HG02571 (cell line): ENCODE results near the gene YIPF7.

ENCODE experiments used
- ATAC-seq: cut with Tn5 transposase; IDR thresholded peaks from one replicate; pipeline ENCODE4 v1.9.1; 2021; ENCODE audit warnings: mild to moderate bottlenecking, moderate library complexity; ENCODE audit not compliant: unreplicated experiment

The YIPF7 gene

DNA sequence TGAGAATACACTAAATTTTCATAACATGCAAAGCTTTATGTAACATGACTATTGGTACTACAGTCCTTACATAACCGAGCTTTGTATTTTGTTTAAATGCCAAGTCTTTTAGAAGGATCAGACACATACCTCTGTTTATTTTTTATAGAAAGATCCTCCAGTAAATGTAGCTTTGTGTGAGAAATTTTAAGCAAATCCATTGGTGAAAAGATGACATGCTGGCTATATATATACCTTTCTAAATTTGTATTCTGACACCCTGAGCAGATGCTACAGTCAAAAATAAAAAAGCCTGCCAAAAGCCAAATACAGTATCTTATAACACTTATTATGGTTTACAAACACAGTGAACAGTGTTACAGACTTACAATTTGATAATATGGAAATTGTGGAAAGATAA lies at the start of gene YIPF7:
YIPF7 (minus strand) TSS at position 201 of the 400 bp plus-strand sequence. CDS start 1,525 bp downstream, outside the sequence.
- ATAC-seq: no peak

DNA sequence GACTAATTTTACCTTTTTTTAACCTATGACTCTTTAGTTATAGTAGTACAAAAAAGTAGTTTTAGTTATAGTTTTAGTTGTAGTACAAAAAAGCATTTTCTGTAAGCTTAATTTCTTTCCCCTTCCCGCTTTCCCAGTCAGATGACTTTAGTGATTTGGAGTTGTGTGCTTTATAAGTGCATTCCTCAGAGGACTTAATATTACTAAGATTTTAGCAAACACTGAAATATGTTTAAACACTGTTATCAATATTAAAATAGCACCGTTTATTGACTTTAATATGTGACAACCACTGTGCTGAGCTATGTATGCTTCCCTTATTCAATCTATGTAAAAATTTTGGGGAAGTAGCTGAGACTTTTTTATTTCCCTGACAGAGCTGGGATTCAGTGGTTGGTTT lies 49.6 kb upstream of the YIPF7 start:
- ATAC-seq: no peak

DNA sequence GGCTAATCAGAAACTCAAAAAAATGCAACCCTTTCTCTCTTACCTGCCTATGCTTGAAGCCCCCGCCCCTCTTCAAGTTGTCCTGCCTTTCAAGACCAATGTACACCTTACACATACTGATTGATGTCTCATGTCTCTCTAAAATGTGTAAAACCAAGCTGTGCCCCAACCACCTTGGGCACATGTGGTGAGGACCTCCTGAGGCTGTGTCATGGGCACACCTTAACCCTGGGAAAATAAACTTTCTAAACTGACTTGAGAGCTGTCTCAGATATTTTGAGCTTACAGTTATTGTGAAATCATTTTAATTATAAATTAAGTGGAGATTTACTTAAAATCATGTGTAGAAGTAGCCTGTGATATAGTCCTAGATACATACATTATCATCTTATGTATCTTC lies 49.0 kb upstream of the YIPF7 start:
- no peak for ATAC-seq

DNA sequence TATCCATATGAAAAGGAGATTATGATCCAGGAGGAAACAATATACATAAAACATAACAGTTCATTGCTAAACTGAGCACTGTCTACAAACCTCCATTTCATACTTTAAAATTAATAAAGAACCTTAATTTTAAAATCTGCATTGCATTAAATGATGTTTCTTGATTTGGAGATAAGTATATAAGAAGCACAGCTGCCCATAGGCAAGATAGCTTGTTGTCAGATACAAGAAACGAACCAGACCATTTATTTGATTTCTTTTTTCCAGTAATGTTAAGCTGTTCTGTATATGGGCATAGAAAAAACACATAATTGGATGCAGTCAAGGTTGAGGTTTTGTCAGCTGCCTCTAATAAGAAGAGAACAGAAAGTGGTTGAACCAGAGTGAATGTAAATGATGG lies 33.2 kb upstream of the YIPF7 start:
- ATAC-seq: no peak

DNA sequence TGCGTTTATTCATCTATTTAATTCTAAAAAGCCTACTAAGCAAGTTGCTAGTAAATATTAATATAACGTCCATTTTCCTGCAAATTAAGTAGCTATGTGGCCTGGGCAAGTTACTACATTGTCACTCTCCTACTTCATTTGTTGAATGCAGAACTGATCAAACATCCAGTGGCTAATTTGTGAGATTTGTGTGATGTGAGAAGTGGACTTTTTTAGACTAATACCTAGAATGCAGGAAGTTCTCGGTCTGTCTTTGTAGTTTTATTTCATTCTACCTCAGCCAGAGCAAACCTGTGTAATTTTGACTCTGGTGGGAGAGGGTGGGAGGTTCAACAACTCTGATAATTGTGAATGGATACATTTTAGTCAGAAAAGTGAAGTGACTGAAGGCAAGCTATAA lies 27.6 kb upstream of the YIPF7 start:
- no peak for ATAC-seq

DNA sequence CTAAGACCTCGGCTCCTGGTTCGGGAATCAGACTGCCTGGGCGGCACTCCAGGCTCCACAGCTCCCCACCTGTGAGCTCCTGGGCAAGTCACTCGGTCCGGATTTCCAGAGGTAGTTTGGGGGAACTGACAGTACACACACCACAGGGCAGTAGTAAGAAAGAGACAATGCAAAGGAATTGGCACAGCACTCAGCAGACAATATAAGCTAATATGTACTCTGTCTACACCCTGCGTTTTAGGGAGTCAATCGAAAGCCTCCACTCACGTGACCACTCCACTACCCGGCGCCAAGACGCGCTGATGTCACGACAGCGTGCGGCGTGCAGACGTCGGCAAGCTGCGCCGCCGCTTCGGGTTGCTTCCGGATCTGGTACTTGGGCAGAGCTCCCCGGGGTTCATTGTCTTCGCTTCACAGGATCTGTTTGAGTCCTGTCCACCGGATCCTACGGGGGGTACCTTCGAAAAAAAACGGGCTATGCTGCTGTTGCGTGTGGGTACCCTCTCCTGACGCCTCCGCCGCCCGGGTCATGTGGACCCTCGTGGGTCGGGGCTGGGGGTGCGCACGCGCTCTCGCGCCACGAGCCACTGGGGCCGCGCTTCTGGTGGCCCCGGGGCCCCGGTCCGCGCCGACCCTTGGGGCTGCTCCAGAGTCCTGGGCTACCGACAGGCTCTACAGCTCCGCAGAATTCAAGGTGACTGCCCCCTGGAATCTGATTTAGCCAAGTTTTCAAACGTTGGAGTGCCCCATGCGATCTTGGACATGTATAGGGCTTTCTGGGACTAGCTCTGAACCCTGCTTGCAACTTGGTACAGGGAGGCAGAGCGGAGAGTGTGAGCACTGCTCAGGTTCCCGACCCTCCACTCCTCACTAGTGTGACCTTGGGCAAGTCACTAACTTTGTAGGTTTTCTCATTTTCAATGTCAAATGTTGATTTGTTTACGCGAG lies 26.9 kb upstream of the YIPF7 start, which contains the start of gene GUF1:
GUF1 (plus strand) TSS at position 327 of the 948 bp plus-strand sequence; CDS start at position 530, 203 bp downstream.
- peak; percentile 97 for ATAC-seq

DNA sequence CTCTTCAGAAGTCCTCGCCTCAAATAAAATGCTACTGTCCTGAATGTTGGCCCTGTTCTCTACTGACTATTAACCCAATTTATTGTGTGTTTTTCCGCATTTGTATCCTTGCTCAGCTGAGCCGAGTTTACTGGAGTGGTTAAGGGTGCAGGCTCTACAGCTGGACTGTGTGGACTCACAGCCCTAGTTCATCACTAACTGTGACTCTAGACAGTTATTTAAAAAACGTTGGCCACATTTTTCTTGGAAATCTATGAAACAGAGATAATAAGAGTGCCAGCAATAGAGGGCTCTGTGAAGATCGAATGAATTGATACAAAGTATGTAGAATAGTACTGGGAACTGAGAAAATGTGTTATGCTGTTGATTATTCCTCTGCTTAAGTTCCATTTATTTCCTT lies 23.9 kb upstream of the YIPF7 start:
- ATAC-seq: no peak

DNA sequence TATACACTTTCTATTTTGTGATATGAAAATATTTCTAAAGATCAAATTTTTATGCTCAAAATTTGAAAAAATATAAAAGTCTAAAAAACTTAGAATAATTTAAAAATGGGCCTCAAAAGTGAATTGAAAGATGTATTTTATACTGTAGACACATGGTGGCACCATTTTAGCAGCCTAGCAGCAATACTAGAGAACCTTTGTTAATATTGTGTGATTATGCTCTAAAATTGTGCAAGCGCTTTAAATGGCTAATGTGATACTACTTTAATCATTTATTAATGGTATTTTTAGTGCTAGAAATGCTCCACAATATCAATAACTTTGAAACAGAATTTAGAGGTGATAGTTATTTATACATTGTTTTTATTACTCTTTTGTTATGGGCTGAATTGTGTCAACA lies 23.0 kb upstream of the YIPF7 start:
- no peak for ATAC-seq

DNA sequence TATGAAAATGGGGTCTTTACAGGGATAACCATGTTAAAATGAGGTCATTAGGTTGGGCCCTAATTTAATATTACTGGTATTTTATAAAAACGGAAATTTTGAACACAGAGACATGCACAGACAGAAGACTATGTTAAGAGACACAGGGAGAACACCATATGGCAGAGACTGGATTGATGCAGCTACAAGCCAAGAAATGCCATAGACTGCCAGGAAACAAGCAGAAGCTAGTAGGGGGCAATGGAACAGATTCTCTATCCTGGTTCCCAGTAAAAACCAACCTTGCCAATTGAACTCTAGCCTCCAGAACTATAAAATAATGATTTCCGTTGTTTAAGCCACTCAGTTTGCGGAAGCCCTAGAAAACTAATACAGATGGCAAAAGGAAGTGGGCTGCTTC lies 20.2 kb upstream of the YIPF7 start:
- ATAC-seq: no peak

DNA sequence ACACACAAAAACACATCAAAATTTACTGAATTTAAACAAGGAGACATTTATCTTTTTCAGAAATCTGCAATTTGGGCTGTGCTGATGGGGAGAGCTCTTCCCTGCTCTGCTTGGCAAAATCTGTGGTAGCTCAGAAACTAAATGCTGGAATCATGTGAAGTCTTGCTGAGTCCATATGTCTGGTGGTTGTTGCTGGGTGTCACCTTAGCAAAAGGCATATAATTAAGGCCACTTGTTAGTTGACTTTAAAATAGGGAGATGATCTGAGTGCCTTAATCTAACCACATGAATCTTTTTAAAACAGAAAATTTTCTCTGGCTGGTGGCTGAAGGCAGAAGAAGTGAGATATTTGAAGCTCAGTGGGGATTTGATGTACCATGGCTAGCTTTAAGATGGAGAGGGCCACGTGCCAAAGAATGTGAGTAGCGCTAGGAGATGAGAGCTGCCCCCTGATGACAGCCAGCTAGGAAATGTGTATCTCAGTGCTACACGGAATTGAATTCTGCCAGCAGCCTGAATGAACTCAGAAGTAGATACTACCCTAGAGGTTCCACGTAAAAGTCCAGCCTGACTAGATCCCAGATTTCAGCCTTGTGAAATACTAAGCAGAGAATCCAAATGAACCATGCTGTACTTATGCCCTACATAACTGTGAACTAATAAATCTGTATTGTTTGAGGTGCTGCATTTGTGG lies 19.2 kb upstream of the YIPF7 start:
- ATAC-seq: no peak

DNA sequence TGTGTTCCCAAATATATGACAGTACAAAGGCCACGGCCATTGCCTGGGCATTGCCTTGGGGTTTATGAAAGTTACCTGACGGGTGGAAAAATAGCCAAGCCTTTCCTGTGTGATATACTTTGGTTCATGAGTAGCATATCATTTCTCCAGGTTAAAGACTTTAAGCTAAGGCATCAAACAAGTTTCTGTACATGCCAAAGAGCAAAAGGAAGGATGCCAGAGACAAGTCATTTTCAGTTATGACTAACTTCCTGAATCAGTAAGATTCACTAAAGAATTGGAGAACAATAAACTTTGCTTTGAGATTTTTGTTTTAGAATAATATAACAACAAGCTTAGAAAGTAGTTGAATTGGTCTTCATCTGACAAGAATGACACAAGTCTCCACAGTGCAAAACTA lies 17.1 kb upstream of the YIPF7 start:
- ATAC-seq: no peak

DNA sequence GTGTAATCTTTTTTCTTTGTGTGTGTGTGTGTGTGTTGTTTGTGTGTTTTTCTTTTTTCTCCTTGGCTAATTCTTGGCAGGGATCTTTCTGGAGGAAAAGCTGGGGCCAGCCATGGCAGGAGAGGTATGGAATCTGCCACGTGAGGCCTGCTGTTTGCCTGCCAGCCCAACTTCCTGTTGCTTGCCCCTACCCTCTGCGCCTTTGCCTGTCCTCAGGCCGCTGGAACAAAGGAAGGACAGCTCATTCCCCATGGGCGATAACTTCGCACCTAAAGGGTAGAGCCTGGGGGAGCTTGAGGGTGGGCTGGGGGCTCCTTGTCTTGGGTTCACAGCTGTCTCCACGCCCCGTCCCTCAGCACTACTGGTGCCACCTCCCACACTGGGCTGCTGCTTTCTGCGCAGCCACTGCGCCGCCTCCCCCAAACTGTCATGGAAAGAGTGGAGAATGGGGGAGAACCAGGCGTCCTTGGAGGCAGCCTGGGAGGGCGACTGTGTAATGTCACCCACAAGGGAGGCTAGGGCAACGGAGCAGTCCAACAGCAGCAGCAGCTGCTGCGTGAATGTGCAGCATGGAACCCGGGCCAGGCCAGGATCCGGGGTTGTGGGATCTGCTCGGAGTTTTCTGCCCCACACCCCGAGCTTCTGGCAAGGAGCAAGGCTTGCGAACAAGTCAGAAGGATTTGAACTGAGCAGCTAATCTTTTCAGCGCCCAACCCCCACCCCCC lies 12.3 kb upstream of the YIPF7 start:
- no peak for ATAC-seq

DNA sequence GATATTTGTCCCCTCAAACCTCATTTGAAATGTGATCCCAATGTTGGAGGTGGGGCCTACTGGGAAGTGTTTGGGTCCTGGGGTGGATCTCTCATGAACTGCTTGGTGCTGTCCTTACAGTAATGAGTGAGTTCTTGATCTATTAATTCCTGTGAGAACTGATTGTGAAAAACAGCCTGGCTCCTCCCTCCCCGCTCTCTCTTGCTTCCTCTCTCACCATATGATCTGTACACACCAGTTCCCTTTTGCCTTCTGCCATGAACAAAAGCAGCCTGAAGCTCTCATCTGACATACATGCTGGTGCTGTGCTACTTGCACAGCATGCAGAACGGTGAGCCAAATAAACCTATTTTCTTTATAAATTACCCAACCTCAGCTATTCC lies 11.2 kb upstream of the YIPF7 start:
- no peak for ATAC-seq

DNA sequence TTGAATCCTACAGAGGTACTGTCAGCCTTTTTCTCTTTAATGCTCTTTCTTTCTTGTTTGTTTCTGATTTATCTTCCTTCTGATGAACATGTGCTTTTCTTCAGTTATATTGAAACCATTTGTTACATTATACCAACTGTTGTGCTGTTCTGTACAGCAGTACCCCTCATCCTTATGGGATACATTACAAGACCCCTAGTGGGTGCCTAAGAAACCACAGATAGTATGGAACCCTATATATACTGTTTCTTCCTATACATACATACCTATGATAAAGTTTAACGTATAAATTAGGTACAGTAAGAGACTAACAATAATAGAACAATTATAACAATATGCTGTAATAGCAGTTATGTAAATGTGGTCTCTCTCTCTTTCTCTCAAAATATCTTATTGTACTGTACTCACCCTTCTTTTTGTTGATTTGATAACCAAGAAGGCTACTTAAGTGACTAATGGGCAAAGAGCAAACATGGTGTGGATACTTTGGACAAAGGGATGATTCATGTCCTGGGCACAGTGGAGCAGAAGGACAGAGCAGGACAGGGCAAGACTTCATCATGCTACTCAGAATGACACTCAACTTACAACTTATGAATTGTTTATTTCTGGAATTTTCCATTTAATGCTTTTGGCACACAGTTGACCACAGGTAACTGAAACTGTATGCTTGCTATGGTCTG lies 10.7 kb upstream of the YIPF7 start:
- no peak for ATAC-seq

DNA sequence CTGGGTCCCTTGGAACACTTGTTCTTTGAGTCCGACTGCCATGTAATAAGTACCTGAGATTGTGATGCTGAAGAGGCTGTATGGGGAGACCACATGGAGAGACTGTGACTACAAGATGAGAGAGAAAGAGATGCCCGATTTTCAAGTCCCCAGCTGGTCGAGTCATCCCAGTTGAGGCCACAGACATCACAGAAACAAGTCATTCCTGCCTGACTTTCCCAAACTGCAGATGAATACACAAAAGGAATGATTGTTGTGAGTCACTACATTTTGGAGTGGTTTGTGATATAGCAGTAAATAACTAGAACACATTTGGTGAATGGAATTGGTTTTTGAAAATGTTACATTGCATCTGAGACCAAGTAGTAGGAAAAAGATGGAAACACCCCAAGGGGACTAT lies 9.0 kb upstream of the YIPF7 start:
- no peak for ATAC-seq

DNA sequence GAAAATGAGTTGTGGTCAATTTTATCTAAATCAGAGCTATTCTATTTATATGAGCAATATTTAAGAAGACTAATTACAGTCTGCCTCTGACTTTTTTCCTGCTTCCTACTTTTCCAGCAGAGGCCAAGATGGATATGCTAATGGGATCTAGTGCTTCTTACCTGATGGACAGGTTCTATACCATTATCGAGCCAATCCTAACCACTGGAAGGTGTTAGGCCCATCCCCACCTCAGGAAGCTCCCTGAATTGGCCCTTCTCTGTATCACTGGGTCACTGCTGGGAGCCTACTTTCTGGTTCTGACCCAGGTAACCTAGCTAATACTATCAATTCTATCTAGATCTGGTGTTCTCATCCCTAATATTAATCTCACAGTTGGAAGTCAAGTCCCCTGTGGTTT lies 577 bp upstream of the YIPF7 start:
- ATAC-seq: no peak

DNA sequence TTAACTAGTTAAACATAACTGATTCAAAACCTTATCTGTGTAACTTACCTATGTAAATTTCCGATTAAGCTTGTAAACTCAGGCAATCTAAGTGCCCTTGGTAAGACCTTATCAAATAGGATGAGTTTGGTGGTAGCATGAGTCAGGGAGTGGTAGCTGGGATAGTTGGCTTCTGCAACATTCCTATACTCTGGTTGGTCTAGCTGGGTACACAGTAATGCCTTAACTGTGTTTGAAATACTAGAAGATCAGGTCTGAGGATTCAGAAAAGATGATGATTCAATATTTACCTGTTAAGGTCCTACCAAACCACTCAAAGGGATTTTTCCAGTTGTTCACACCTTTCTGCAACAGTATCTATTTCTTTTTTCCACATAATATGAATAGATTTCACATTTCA lies 5.3 kb downstream of the YIPF7 start:
- ATAC-seq: no peak

DNA sequence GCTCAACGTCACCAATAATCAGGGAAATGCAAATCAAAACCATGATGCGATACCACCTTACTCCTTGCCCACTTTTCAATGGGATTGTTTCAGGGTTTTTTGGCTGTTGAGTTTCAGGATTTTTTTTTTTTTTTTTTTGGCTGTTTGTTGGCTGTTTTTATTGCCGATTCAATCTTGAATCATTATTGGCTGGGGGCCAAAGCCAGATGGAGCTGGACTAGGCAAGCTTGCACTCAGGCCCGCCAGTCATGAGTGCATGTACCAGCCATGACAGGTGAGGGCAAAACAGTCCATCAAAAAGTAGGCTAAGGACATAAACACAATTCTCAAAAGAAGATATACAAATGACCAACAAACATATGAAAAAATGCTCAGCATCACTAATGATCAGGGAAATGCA lies 13.3 kb downstream of the YIPF7 start:
- no peak for ATAC-seq

DNA sequence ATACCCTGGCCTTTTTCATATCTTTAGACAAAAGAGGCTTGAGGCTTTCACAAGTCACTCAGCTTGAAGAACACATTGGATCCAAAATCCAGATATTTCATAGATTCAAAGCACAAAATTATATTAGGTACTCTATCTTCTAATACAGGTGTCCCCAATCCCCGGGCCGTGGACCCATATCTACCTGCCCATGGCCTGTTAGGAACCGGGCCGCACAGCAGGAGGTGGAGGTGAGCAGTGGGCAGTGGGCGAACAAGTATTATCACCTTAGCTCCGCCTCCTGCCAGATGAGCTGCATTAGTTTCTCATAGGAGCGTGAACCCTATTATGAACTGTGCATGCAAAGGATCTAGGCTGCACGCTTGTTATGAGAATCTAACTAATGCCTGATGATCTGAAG lies 18.7 kb downstream of the YIPF7 start:
- ATAC-seq: no peak

DNA sequence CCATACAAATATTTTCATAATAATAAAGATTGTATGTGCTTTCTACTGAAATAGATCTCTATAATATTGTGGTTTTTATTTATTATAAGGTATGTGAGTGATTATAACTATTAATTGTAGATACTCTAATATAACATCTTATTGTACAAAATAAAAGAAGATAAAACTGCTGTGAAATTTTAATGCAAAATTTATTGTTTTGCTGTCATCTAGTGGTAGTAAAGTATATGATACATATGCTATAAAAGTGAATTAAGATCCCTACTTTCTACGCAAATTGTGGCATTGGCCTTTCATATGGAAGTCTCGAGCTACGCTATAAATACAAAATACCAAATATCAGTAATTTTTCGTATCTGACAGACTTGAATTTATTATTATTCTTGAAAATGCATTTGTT lies 19.3 kb downstream of the YIPF7 start:
- ATAC-seq: no peak

DNA sequence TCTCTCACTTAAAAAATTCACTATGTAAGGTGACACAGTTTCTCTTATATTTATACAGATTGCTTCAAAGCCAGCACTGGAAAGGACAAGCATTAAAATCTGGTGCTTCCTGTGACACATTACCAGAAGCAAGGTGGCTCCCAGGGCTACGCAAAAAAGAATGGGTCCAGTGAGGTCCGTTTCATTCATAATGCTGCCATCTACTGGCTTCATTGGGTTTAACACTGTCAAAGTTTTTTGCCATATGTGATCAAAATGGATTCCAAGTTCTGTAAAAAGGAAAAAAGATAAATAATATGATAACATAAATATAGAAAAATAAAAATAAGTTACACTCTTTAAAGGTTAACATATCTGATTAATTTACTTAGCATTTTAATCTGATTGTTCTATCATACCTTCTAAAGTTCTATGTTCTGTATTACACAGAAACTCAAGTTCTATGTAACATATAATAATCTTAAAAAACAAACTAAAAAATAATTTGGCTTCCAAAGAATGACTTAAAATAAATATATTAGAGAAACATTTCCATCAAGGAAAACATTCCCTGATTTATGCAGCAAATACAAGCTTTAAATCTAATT lies 22.1 kb downstream of the YIPF7 start:
- peak; percentile 91 for ATAC-seq
